Right ventricle myocardium superior (tissue), 1 donor: ENCODE measurements around the gene RAB6B. TPM values are rescaled to one million over a fixed set of nuclear protein-coding genes. Genes with fewer than 3 reads are reported as not detected.

Source experiments
- ATAC-seq: fragments of 200-7000 bp; cut with Tn5 transposase; one replicate; pipeline ENCODE4 v1.9.1; 2020; ENCODE audit warnings: mild to moderate bottlenecking; ENCODE audit not compliant: poor library complexity
- DNase-seq: peaks from one replicate; pipeline ENCODE4 v3.0.0-alpha.2; 2020
- intact Hi-C: fragments of 100-400 bp; cut with DNase I; formaldehyde crosslinking; loops from one replicate; pipeline ENCODE4 v1.11.2; 2022
- long read RNA-seq: library from polyadenylated mRNA; unstranded; transcript quantifications from one replicate; pipeline ENCODE4 v2.0.0, GENCODE V29; 2021
- total RNA-seq: library from RNA; stranded (reverse); fragmentation: NEBNext Ultra II Directional; extraction: Animal tissue kit (Norgen Biotek cat#: 25700); gene quantifications from one replicate; pipeline ENCODE4 v1.2.1, GENCODE V29; 2021
- donor health status: DM: no; HTN: yes; CAD: no; lungs with severe emphysema.

RAB6B gene
- total RNA-seq = 48.5 TPM
- long read RNA-seq, full-length matches to known transcripts = 4 of 30 reads
- long read RNA-seq, partial matches to known transcripts = 0 of 30 reads
- long read RNA-seq, other reads (novel, unspliced or antisense) = 26 of 30 reads

GRCh38 chr3:133895208-133896001 is at the start of gene RAB6B:
TSS of gene RAB6B (minus strand) at chr3:133895882. CDS start at chr3:133895466, 416 bp downstream.
- ATAC-seq (peak; percentile 91), DNase-seq (peak; percentile 67)
- intact Hi-C loops = no loop called here

GRCh38 chr3:133944641-133945380 is 49.1 kb upstream of the RAB6B start:
- intact Hi-C loops = no loop called here
- peak; percentile 56 for DNase-seq
- peak; percentile 32 for ATAC-seq

- DNase-seq (no peak), ATAC-seq (no peak)
- intact Hi-C loops = no loop called here
These were observed 48.5 kb upstream of the RAB6B start for GRCh38 chr3:133944181-133944580.

- intact Hi-C loops = no loop called here
- ATAC-seq (no peak), DNase-seq (peak; percentile 43)
These were observed 48.0 kb upstream of the RAB6B start for GRCh38 chr3:133943639-133944141.

GRCh38 chr3:133943031-133943535 is 47.4 kb upstream of the RAB6B start:
- no peak for DNase-seq
- no peak for ATAC-seq
- intact Hi-C loops = no loop called here

GRCh38 chr3:133941415-133941821 is 45.7 kb upstream of the RAB6B start:
- ATAC-seq (no peak), DNase-seq (no peak)
- intact Hi-C loops = no loop called here

- no peak for DNase-seq
- intact Hi-C loops = no loop called here
These were observed 44.9 kb upstream of the RAB6B start for GRCh38 chr3:133940536-133940935.

GRCh38 chr3:133939463-133939835 is 43.8 kb upstream of the RAB6B start:
- ATAC-seq (no peak), DNase-seq (no peak)
- intact Hi-C loops = no loop called here

More at GRCh38 chr3:133940536-133940935, 44.9 kb upstream of the RAB6B start:
- ATAC-seq = no peak

- intact Hi-C loops = no loop called here
- no peak for ATAC-seq
- peak; percentile 13 for DNase-seq
These were observed 43.2 kb upstream of the RAB6B start for GRCh38 chr3:133938770-133939462.

- ATAC-seq (no peak), DNase-seq (peak; percentile 14)
- intact Hi-C loops = no loop called here
These were observed 42.3 kb upstream of the RAB6B start for GRCh38 chr3:133937756-133938601.

GRCh38 chr3:133937061-133937686 is 41.5 kb upstream of the RAB6B start:
- intact Hi-C loops = no loop called here
- DNase-seq (no peak), ATAC-seq (no peak)

GRCh38 chr3:133935843-133936769 is 40.4 kb upstream of the RAB6B start:
- DNase-seq (no peak), ATAC-seq (no peak)
- intact Hi-C loops = no loop called here

- intact Hi-C loops = no loop called here
- DNase-seq (no peak), ATAC-seq (no peak)
These were observed 39.5 kb upstream of the RAB6B start for GRCh38 chr3:133934996-133935842.

GRCh38 chr3:133934073-133934970 is 38.6 kb upstream of the RAB6B start:
- intact Hi-C loops = no loop called here
- DNase-seq = peak; percentile 27
- ATAC-seq = no peak
